Neuronal stem cell (in vitro differentiated cells): Measurements from ENCODE around the gene NUDT6.

Experiments used
- DNase-seq: peaks from one replicate; pipeline ENCODE4 v3.0.0-alpha.2; 2013; ENCODE audit warnings: low spot score
- H2AFZ ChIP-seq: one replicate; pipeline ENCODE4 v1.6.1; 2013; ENCODE audit warnings: mild to moderate bottlenecking, low read length, inconsistent platforms
- H2AK5ac ChIP-seq: 2 replicates; pipeline ENCODE4 v1.6.1; 2013; ENCODE audit warnings: low read depth, mild to moderate bottlenecking, inconsistent platforms, low read length, moderate library complexity, mixed read lengths
- H2BK120ac ChIP-seq: 2 replicates; pipeline ENCODE4 v1.6.1; 2013; ENCODE audit warnings: low read depth, mild to moderate bottlenecking, inconsistent platforms, low read length, moderate library complexity, mixed read lengths
- H2BK12ac ChIP-seq: one replicate; pipeline ENCODE4 v1.6.1; 2013; ENCODE audit warnings: low read length, inconsistent platforms
- H2BK15ac ChIP-seq: 2 replicates; pipeline ENCODE4 v1.6.1; 2013; ENCODE audit warnings: mild to moderate bottlenecking, low read length, inconsistent platforms, mixed read lengths
- H2BK5ac ChIP-seq: one replicate; pipeline ENCODE4 v1.6.1; 2013; ENCODE audit warnings: inconsistent platforms, mild to moderate bottlenecking, low read length, moderate library complexity
- H3K14ac ChIP-seq: one replicate; pipeline ENCODE4 v1.6.1; 2013; ENCODE audit warnings: low read length, inconsistent platforms
- H3K18ac ChIP-seq: 2 replicates; pipeline ENCODE4 v1.6.1; 2013; ENCODE audit warnings: low read length, inconsistent platforms
- H3K23ac ChIP-seq: 2 replicates; pipeline ENCODE4 v1.6.1; 2013; ENCODE audit warnings: low read depth, mild to moderate bottlenecking, mixed read lengths, low read length, inconsistent platforms; ENCODE audit not compliant: poor library complexity
- H3K27ac ChIP-seq: replicated peaks from 3 replicates; pipeline ENCODE4 v1.5.1; 2013; ENCODE audit warnings: low read length, inconsistent platforms
- H3K27me3 ChIP-seq, 3 experiments: 2 replicates each; pipeline ENCODE4 v1.6.1; 2013; ENCODE audit warnings: low read length in 3 of 3, mild to moderate bottlenecking in 2 of 3, inconsistent platforms in 1 of 3, low read depth in 1 of 3, mixed read lengths in 1 of 3, moderate library complexity in 1 of 3; ENCODE audit not compliant: control insufficient read depth in 3 of 3, insufficient read depth in 3 of 3
- H3K36me3 ChIP-seq, 2 donors: replicated peaks in 1 of 2; 2 replicates each; pipeline ENCODE4 v1.6.1; 2013; ENCODE audit warnings: low read length in 2 of 2; ENCODE audit not compliant: control insufficient read depth in 2 of 2, insufficient read depth in 2 of 2
- H3K4ac ChIP-seq: 2 replicates; pipeline ENCODE4 v1.6.1; 2013; ENCODE audit warnings: inconsistent platforms, mild to moderate bottlenecking, low read length, moderate library complexity
- H3K4me1 ChIP-seq, 2 donors: 1 replicate in 1 of 2; 2 replicates in 1 of 2; pipeline ENCODE4 v1.6.1; 2013; ENCODE audit warnings: low read length in 2 of 2, low read depth in 1 of 2; ENCODE audit not compliant: control insufficient read depth in 2 of 2, insufficient read depth in 1 of 2
- H3K4me2 ChIP-seq: one replicate; pipeline ENCODE4 v1.6.1; 2013; ENCODE audit warnings: mild to moderate bottlenecking, low read length, inconsistent platforms; ENCODE audit not compliant: insufficient read depth, poor library complexity, severe bottlenecking
- H3K4me3 ChIP-seq, 2 donors: 2 replicates each; pipeline ENCODE4 v1.5.1; 2013; ENCODE audit warnings: low read length in 2 of 2, mild to moderate bottlenecking in 2 of 2, inconsistent platforms in 1 of 2, moderate library complexity in 1 of 2
- H3K79me1 ChIP-seq: one replicate; pipeline ENCODE4 v1.6.1; 2013; ENCODE audit warnings: low read depth, mild to moderate bottlenecking, inconsistent platforms, low read length, moderate library complexity
- H3K9ac ChIP-seq: one replicate; pipeline ENCODE4 v1.6.1; 2013; ENCODE audit warnings: mild to moderate bottlenecking, low read depth, low read length, inconsistent platforms; ENCODE audit not compliant: poor library complexity
- H3K9me3 ChIP-seq, 2 donors: replicated peaks in 1 of 2; 2 replicates each; pipeline versions ENCODE3 to v1.6.1; 2013; ENCODE audit warnings: low read length in 2 of 2, mild to moderate bottlenecking in 2 of 2, inconsistent platforms in 1 of 2, low read depth in 1 of 2, mixed read lengths in 1 of 2, moderate library complexity in 1 of 2; ENCODE audit not compliant: control insufficient read depth in 2 of 2, insufficient read depth in 1 of 2
- H4K8ac ChIP-seq: one replicate; pipeline ENCODE4 v1.6.1; 2013; ENCODE audit warnings: low read depth, mild to moderate bottlenecking, inconsistent platforms, low read length, moderate library complexity
- H4K91ac ChIP-seq: one replicate; pipeline ENCODE4 v1.6.1; 2013; ENCODE audit warnings: low read length, low read depth, mild to moderate bottlenecking, inconsistent platforms; ENCODE audit not compliant: poor library complexity
- WGBS, 2 donors: extraction: QIAGEN DNeasy Blood & Tissue Kit; methylation state at CpG; one replicate each; pipeline ENCODE4 v1.1.7; 2013; ENCODE audit warnings: missing lambda C conversion rate in 2 of 2, mixed read lengths in 1 of 2; ENCODE audit not compliant: insufficient read length in 2 of 2, insufficient replicate concordance in 1 of 2; ENCODE audit errors: extremely low coverage in 2 of 2; 5-methylcytosine and 5-hydroxymethylcytosine counted together

Gene NUDT6

DNA sequence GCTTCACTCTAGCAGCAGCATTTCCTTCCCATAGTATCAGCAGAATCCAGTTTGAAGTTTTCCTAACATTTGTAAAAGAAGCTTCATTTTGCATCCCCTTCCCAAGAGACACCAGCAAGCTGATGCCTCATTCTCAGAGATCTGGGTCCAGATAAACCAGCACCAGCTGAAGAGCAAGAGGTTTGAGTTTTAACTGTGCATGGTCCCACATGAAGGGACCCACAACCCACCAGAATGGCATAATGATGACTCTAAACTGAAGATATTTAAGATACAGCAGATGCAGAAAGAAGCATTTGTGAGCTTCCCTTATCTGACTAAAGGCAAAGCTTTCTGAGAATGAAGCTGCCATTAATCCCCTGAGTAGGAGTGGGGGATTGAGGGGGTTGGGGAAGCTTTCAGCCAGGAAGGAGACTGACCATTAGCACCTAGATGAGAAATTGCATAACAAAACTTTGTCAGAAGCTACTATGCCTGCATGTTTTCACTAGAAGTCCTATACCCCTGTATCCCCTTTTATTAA is 18.6 kb downstream of the NUDT6 start:
- Histone ChIP-seq H3K27ac (no peak overlapping the region), H3K79me1 (no peaks in the 10 kb centered on the region), H3K4me1 (no peaks in the 10 kb centered on the region), H3K4me2 (no peak overlapping the region), H3K9me3 (no peaks in the 10 kb centered on the region), H2BK12ac (no peak overlapping the region), H2BK15ac (no peak overlapping the region), H2BK5ac (no peak overlapping the region), H3K4ac (no peak overlapping the region), H4K8ac (no peak overlapping the region), H3K23ac (no peak overlapping the region), H2AFZ (no peak overlapping the region), H3K14ac (no peak overlapping the region), H2AK5ac (no peak overlapping the region), H3K36me3 (peaks cover 2 to 31% of the 10 kb centered on the region in 2 donors), H3K4me3 (no peak overlapping the region), H3K18ac (no peak overlapping the region), H3K9ac (no peak overlapping the region), H4K91ac (no peak overlapping the region), H3K27me3 (no peaks in the 10 kb centered on the region), H2BK120ac (no peak overlapping the region)
- no peak for DNase-seq

DNA sequence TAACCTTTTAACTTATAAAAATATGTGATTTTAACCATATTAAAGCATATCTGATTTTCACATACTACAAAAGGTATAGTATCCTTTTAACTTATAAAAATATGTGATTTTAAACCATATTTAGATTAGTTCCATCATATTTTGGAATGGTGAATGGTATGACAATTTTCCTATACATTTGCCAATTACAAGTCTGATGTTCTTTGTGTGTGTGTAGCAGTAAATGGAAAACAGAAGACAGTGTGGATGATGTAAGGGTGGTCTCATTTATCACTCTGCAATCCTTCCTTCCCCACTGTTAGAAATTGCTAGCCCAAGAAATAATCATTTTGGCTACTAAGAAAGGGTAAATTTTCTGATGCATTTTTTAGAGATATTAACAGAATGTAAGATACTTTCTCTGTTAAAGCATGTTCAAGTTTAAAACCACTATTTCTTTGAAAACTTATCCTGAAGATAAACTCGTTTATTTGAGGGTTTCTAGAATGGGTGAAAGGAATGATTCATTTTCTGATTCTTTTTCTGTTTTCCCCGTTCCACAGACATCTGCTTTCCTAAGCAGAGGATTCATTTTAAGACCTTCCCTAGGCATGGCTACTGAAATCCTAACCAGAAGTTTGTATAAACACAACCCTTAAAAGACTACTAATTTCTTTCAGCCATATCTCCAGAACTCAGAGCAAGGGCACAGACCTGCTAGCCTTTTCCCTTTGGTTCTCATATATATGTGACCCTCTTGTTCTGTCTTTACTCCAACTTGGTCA is 21.0 kb downstream of the NUDT6 start:
- Histone ChIP-seq H2BK12ac (no peak overlapping the region), H3K14ac (no peak overlapping the region), H3K79me1 (no peaks in the 10 kb centered on the region), H2BK15ac (no peak overlapping the region), H2AFZ (no peak overlapping the region), H4K91ac (no peak overlapping the region), H3K23ac (no peak overlapping the region), H3K9me3 (no peaks in the 10 kb centered on the region), H3K4me1 (no peaks in the 10 kb centered on the region), H4K8ac (no peak overlapping the region), H3K4ac (no peak overlapping the region), H3K36me3 (peaks cover 0 to 32% of the 10 kb centered on the region in 2 donors), H3K4me3 (no peak overlapping the region), H2BK120ac (no peak overlapping the region), H2AK5ac (no peak overlapping the region), H3K27ac (no peak overlapping the region), H3K9ac (no peak overlapping the region), H3K4me2 (no peak overlapping the region), H3K27me3 (no peaks in the 10 kb centered on the region), H3K18ac (no peak overlapping the region), H2BK5ac (no peak overlapping the region)
- no CpG with 5 or more reads among the region's 2 CpGs for whole genome bisulfite sequencing, 2 donors
- DNase-seq, result no peak

DNA sequence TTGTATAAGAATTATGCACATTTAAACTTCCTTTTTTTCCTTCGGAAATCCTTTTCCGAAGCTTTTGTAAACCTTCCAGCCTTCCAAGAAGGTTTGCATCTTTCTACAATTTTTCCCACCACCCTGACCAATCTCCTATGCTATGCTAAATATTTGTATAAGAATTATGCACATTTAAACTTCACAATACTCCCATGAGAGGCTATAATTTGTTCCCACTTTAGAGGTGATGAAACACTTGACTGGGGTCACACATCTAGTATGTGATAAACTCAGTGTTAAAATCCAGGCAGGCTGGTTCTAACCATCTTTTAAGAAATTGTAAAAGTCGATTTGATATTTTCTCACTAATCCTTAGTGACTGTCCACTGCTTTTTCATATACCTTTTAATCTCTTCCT is 22.1 kb downstream of the NUDT6 start:
- Histone ChIP-seq H4K8ac (no peak overlapping the region), H3K18ac (no peak overlapping the region), H3K9me3 (no peaks in the 10 kb centered on the region), H2BK120ac (no peak overlapping the region), H2AFZ (no peak overlapping the region), H2AK5ac (no peak overlapping the region), H3K4me1 (no peaks in the 10 kb centered on the region), H3K4me3 (no peak overlapping the region), H3K36me3 (peaks cover 0 to 34% of the 10 kb centered on the region in 2 donors), H2BK15ac (no peak overlapping the region), H3K14ac (no peak overlapping the region), H3K4me2 (no peak overlapping the region), H3K9ac (no peak overlapping the region), H3K4ac (no peak overlapping the region), H3K27me3 (no peaks in the 10 kb centered on the region), H3K27ac (no peak overlapping the region), H3K79me1 (no peaks in the 10 kb centered on the region), H4K91ac (no peak overlapping the region), H3K23ac (no peak overlapping the region), H2BK5ac (no peak overlapping the region), H2BK12ac (no peak overlapping the region)
- DNase-seq, result no peak
- WGBS, 2 donors, result no CpG with 5 or more reads among the region's 3 CpGs

DNA sequence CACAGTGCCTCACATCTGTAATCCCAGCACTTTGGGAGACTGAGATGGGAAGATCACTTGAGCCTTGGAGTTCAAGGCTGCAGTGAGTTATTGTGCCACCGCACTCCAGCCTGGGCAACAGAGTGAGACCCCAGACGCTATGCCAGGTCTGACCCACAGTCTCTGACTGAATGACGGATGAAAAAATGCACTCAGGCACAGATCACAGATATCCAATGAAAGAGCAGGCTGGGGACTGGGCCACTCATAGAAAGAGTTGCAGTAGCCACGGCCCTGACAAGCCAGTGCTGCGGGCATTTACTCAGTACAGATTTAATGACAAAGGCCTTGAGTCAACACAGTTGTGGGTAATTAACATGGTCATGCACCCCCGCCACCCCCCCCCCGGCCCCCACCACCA is 22.7 kb downstream of the NUDT6 start:
- Histone ChIP-seq H3K4me2 (no peak overlapping the region), H3K23ac (no peak overlapping the region), H3K9ac (no peak overlapping the region), H3K27ac (no peak overlapping the region), H3K9me3 (no peaks in the 10 kb centered on the region), H3K4ac (no peak overlapping the region), H2BK12ac (no peak overlapping the region), H3K36me3 (peaks cover 0 to 30% of the 10 kb centered on the region in 2 donors), H3K4me3 (no peak overlapping the region), H2AFZ (no peak overlapping the region), H3K4me1 (no peaks in the 10 kb centered on the region), H3K14ac (no peak overlapping the region), H3K27me3 (no peaks in the 10 kb centered on the region), H4K8ac (no peak overlapping the region), H4K91ac (no peak overlapping the region), H3K18ac (no peak overlapping the region), H2BK15ac (no peak overlapping the region), H2AK5ac (no peak overlapping the region), H2BK120ac (no peak overlapping the region), H3K79me1 (no peaks in the 10 kb centered on the region), H2BK5ac (no peak overlapping the region)
- no CpG with 5 or more reads among the region's 7 CpGs for WGBS, 2 donors
- DNase-seq, result no peak
